ENCODE measurements around the gene SLC35B3.

- TF ChIP-seq CTCF (IDR thresholded peaks at IDR 0.05) (no peak), SIN3A (IDR thresholded peaks at IDR 0.05; ENCODE audit: borderline replicate concordance, insufficient read depth, low read depth, low read length) (no peak)
Measured at GRCh38 chr6:8420031-8420588, 15.2 kb downstream of the SLC35B3 start.
